ENCODE data around the gene TPSAB1.

GRCh38 chr16:1216296-1216619 lies 24.2 kb upstream of the TPSAB1 start:
- TF ChIP-seq CTCF (conservative IDR thresholded peaks at IDR 0.05 in 1 of 2, IDR thresholded peaks at IDR 0.05 in 1 of 2; ENCODE audit: extremely low read depth in 1 of 2, insufficient read depth in 1 of 2, low read depth in 1 of 2, low read length in 2 of 2) (no peak), EZH2 (IDR thresholded peaks at IDR 0.05; ENCODE audit: borderline replicate concordance, low read length) (no peak)

Measured in mammary epithelial cell (primary cell).